Endothelial cell of coronary artery (primary cell): ENCODE data around the gene YIPF1. TPM values are rescaled to one million over a fixed set of nuclear protein-coding genes. Genes with fewer than 3 reads are reported as not detected.

Source experiments
- total RNA-seq: library from RNA; depleted of rRNA; stranded (reverse); fragments of >200 nt; gene quantifications from 2 replicates; pipeline ENCODE4 v1.2.3, GENCODE V29; 2014

Gene YIPF1
- 15.1 and 17.4 TPM in 2 replicates for total RNA-seq

DNA sequence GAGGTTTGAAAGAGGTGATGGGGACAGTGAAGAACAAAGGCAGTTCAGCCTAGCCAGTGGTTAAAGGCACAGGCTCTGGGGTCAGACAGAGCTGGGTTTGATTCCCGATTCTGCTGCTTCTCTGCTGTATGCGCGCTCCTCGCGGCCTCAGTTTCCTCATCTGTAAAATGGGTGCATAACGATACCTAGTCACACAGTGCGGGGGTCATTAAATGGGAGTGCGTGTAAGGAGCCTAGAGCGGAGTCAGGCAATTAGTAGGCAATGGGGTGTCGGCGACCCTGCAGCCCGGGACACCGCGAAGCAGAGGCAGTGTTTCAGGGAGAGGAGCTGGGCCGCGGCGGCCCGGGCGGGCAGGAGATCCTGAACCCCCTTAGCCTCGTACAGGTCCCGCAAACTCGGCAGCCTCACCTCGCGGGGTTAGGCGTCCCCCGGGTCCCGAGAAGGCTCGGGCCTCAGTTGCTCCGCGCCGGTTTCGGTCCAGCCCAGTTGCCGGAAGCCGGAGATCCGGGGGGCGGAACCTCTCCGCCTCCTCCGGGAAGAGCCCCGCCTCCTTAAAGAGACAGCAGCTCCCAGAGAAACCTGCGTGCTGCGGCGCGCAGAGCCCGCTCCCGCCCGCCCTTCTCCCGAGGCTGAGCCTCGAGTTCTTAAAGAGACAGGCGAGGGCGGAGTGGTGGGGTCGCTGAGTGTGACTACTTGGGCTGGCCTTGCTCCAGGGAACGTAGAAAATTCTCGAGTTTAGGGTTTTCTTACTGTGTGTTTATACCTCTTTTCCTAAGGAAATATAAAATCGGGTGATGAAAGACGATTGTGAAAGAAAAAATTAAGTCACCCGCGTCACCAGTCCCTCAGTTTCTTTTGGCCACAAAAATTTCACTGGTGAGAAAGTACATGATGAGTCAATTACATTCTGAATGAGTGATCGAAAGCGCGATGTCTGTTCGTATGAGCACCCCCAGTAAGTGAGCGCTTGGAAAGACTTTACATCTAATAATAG, at the start of gene YIPF1:
Gene YIPF1, minus strand, starts transcription at position 494 of the 995 bp plus-strand sequence. CDS start 860 bp downstream, outside the sequence.

DNA sequence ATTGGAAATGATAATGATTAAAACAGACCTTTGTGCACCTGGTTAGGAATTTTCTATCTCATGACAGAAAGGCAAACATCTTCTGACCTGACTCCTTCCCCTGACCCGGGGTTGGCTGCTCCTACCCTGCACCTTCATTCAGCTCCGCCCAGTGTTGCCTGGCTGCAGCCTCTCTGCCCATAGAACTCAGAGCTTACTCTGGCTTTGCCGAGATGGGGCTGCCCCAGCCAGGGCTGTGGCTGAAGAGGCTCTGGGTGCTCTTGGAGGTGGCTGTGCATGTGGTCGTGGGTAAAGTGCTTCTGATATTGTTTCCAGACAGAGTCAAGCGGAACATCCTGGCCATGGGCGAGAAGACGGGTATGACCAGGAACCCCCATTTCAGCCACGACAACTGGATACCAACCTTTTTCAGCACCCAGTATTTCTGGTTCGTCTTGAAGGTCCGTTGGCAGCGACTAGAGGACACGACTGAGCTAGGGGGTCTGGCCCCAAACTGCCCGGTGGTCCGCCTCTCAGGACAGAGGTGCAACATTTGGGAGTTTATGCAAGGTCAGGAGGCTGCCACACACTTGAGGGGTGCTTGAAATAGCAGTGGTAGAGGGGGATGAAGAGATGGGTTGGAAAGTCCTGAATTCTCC, 4.5 kb upstream of the YIPF1 start, which contains the start of gene DIO1:
Gene DIO1, plus strand, starts transcription at position 189 of the 638 bp plus-strand sequence. Its CDS starts 24 bp downstream, at position 213.

DNA sequence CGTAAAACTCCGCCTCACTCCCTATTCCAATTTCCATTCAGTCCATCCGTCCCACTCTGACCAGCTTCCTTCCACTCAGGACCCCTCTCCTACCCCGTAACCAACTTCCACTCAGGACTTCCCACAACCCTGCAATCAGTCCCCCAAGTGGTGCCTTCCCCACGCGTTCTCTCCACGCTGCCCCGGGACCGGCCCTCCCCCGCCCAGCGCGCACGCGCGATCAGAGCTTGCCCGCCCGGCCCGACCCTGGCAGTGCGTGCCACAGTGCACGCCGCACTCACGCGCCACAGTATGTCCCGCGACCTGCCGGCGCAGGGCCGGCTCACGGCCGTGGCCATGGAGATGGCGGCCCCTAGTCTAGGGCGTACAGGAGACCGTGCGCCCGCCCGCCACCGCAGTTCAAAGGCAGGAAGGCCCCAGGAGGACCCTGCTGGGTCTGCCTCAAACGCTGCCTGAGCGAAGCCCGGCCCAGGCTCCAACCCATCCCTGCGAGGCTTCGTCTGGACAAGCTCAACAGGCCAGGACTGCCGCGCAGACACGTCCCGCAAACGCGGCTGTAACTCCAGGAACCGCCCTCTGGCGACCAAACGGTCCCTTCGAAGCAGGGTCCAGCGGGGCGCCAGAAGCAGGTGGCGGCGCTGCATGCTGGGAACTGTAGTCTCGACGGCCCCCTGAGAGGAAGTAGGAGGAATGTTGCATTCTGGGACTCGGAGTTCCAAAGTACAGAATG, 51.5 kb downstream of the YIPF1 start, which contains the start of gene NDC1:
Gene NDC1, minus strand, starts transcription at position 373 of the 730 bp plus-strand sequence. Its CDS starts 35 bp downstream, at position 338.

Other genes starting within 250 kb of the YIPF1 start
- gene GLIS1, start 150.6 kb downstream of the YIPF1 start, total RNA-seq = 0.28 TPM in 1 of 2 replicates, not detected in the other
- gene NDC1, start 51.5 kb downstream of the YIPF1 start, total RNA-seq = 14.6 and 25.1 TPM in 2 replicates
- gene DIO1, start 4.4 kb upstream of the YIPF1 start, total RNA-seq = not detected in 2 replicates
- gene IFT25, start 55.9 kb upstream of the YIPF1 start, total RNA-seq = 15.3 and 16.4 TPM in 2 replicates
- 19.8 and 21.9 TPM in 2 replicates for gene LRRC42, start 56.6 kb upstream of the YIPF1 start, total RNA-seq
- not detected in 2 replicates for gene LDLRAD1, start 128.4 kb upstream of the YIPF1 start, total RNA-seq
- 189 and 340 TPM in 2 replicates for gene TMEM59, start 163.4 kb upstream of the YIPF1 start, total RNA-seq
- gene TCEANC2, start 163.8 kb upstream of the YIPF1 start, total RNA-seq = 2.2 and 2.7 TPM in 2 replicates